ENCODE data around the gene CLCN1. TPM values are rescaled to one million over a fixed set of nuclear protein-coding genes. Genes with fewer than 3 reads are reported as not detected.

CLCN1 gene
- polyA plus RNA-seq, 2 of the 4 experiments (the other 2 are of a cell fraction) = 0.08 TPM; not detected in 1

DNA sequence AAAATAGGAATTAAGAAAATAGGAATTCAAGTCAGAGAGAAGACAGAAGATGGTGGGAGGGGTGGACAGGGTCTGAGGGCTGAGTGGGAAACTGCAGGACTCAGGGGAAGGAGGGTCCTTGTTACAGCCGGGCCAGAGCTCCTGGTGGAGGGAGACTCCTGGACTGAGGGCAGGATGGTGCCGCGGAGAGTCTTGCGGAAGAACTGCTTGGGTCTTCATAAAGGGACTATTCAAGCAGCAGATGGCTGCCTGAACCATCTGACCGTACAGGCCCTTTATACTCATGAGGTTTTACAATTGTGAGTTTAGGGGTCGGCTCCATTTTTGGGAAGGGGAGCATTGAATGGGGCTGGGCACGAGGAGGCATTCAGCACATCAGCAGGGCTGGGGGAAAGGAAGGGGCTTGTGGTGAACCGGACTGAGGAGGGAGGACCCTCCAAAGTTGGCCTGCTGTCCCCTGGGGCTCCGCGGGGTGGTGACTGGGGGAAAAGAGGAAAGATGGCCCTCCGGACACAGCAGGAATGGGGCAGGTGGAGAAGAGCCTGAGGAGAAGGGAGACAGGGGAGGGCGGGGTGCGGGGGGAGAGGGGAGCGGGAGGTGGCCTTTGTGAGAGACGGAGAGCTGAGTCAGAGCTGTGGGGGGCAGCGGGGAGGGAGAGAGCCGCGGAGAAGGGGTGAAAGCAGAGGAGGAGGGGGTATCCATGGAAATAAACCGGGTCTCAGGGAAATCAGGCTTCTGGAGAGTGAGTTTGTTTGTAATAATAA lies 45.1 kb downstream of the CLCN1 start:
- Histone ChIP-seq H3K27ac (no peak overlapping the region), H3K4me1 (peaks cover 5% of the 10 kb centered on the region; the same call in 1 of the 3 replicates), H3K4me3 (peak overlapping the region; percentile 54), H3K9me3 (no peaks in the 10 kb centered on the region), H3K4me2 (peak overlapping the region; percentile 94)
- DNase-seq (ENCODE audit: low read depth in 1 of 2, low spot score in 1 of 2) (no peak), ATAC-seq (no peak), FAIRE-seq (no peak)
- TF ChIP-seq RARB (CRISPR knock-in tag; IDR thresholded peaks at IDR 0.05) (no peak), EP300 (IDR thresholded peaks at IDR 0.05) (no peak), TP53 (CRISPR knock-in tag; IDR thresholded peaks at IDR 0.05) (no peak), ZSCAN20 (CRISPR knock-in tag; IDR thresholded peaks at IDR 0.05) (no peak), MAX (IDR thresholded peaks at IDR 0.05) (no peak), PHF8 (IDR thresholded peaks at IDR 0.05; ENCODE audit: borderline replicate concordance, low read depth) (no peak), NPAS2 (CRISPR knock-in tag; IDR thresholded peaks at IDR 0.05; ENCODE audit: borderline replicate concordance) (no peak), CHD2 (IDR thresholded peaks at IDR 0.05; ENCODE audit: low read length, partially characterized antibody) (no peak), SREBF2 (IDR thresholded peaks at IDR 0.05) (no peak), FOSL2 (IDR thresholded peaks at IDR 0.05) (no peak), FOSL2 (CRISPR knock-in tag; IDR thresholded peaks at IDR 0.05) (no peak), HOXB13 (CRISPR knock-in tag; IDR thresholded peaks at IDR 0.05; ENCODE audit: low read depth) (no peak), CBX2 (IDR thresholded peaks at IDR 0.05; ENCODE audit: borderline replicate concordance, low read depth) (no peak), TFCP2L1 (CRISPR knock-in tag; IDR thresholded peaks at IDR 0.05) (no peak), ELK1 (IDR thresholded peaks at IDR 0.05; ENCODE audit: low read depth, low read length) (no peak), MAFK (IDR thresholded peaks at IDR 0.05; ENCODE audit: partially characterized antibody) (no peak), CHD4 (IDR thresholded peaks at IDR 0.05; ENCODE audit: borderline replicate concordance) (no peak)
- TF ChIP-seq, protein P1, sequence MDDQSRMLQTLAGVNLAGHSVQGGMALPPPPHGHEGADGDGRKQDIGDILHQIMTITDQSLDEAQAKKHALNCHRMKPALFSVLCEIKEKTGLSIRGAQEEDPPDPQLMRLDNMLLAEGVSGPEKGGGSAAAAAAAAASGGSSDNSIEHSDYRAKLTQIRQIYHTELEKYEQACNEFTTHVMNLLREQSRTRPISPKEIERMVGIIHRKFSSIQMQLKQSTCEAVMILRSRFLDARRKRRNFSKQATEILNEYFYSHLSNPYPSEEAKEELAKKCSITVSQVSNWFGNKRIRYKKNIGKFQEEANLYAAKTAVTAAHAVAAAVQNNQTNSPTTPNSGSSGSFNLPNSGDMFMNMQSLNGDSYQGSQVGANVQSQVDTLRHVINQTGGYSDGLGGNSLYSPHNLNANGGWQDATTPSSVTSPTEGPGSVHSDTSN (IDR thresholded peaks at IDR 0.05) = no peak
- TF ChIP-seq, protein P2, sequence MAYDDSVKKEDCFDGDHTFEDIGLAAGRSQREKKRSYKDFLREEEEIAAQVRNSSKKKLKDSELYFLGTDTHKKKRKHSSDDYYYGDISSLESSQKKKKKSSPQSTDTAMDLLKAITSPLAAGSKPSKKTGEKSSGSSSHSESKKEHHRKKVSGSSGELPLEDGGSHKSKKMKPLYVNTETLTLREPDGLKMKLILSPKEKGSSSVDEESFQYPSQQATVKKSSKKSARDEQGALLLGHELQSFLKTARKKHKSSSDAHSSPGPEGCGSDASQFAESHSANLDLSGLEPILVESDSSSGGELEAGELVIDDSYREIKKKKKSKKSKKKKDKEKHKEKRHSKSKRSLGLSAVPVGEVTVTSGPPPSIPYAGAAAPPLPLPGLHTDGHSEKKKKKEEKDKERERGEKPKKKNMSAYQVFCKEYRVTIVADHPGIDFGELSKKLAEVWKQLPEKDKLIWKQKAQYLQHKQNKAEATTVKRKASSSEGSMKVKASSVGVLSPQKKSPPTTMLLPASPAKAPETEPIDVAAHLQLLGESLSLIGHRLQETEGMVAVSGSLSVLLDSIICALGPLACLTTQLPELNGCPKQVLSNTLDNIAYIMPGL (CRISPR knock-in tag; IDR thresholded peaks at IDR 0.05; ENCODE audit: borderline replicate concordance) = no peak
- ChIA-PET POLR2A (no interaction called here), CTCF (interaction anchor here (1.1 to 1.7 kb wide), 2 partner anchors 18 to 20 kb away, joined by 4 to 7 read pairs; no protein-coding TSS in a partner anchor)
- WGBS (ENCODE audit: missing lambda C conversion rate) = 59% methylated on average over 14 of the region's 19 CpGs

DNA sequence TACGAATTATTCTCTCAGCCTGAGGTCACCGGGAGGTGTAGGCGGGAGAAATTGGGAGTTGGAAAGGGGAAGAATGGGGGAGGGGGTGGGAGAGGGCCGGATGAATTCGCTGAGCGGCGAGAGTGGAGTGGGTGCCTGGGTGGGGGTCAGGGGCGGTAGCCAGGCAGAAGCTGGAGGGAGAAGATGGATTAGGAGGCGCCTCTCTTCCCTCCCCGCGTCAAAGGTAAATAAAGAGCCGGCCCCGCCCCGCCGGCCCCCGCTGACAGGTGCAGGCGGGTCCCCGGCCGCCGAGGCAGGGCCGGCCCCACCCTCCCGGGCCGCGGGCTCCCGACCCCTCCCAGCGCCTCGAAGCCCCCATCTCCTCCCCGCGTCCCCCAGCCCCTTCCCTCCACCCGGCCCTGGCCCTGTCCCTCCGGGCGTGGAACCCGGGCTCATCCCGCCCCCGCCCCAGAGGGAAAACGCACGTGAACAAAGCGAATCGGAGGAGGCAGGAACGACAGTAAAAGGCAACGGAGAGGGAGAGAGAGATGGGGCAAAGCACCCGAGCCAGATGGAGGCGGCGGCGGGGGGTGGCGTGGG lies 45.7 kb downstream of the CLCN1 start:
- DNase-seq (ENCODE audit: low read depth in 1 of 2, low spot score in 1 of 2) = no peak
- CTCF ChIA-PET = no interaction called here
- Histone ChIP-seq H3K4me2 (peak overlapping the region; percentile 94), H3K27ac (peak overlapping the region; percentile 2 to 85; a peak in 4 of 6 replicates), H3K4me1 (peaks cover 5% of the 10 kb centered on the region; the same call in 1 of the 3 replicates), H3K9me3 (no peaks in the 10 kb centered on the region), H3K4me3 (peak overlapping the region; percentile 54)
- peak; percentile 8 to 11; a peak in 2 of 6 replicates for ATAC-seq
- POLR2A ChIA-PET = no interaction called here
- WGBS (ENCODE audit: missing lambda C conversion rate) = 4% methylated on average over 13 of the region's 46 CpGs
- FAIRE-seq = no peak
- TF ChIP-seq SMC3 (IDR thresholded peaks at IDR 0.05) (no peak), CBX8 (IDR thresholded peaks at IDR 0.05) (no peak), HDAC2 (IDR thresholded peaks at IDR 0.05) (no peak), PHF8 (IDR thresholded peaks at IDR 0.05; ENCODE audit: borderline replicate concordance, low read depth) (no peak), TFCP2L1 (CRISPR knock-in tag; IDR thresholded peaks at IDR 0.05) (no peak), EP300 (IDR thresholded peaks at IDR 0.05) (no peak)
- TF ChIP-seq, protein P3, sequence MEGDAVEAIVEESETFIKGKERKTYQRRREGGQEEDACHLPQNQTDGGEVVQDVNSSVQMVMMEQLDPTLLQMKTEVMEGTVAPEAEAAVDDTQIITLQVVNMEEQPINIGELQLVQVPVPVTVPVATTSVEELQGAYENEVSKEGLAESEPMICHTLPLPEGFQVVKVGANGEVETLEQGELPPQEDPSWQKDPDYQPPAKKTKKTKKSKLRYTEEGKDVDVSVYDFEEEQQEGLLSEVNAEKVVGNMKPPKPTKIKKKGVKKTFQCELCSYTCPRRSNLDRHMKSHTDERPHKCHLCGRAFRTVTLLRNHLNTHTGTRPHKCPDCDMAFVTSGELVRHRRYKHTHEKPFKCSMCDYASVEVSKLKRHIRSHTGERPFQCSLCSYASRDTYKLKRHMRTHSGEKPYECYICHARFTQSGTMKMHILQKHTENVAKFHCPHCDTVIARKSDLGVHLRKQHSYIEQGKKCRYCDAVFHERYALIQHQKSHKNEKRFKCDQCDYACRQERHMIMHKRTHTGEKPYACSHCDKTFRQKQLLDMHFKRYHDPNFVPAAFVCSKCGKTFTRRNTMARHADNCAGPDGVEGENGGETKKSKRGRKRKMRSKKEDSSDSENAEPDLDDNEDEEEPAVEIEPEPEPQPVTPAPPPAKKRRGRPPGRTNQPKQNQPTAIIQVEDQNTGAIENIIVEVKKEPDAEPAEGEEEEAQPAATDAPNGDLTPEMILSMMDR (IDR thresholded peaks at IDR 0.05) = no peak
- TF ChIP-seq, protein P1 (IDR thresholded peaks at IDR 0.05) = no peak
